Left hindlimb (tissue), 1 donor: ENCODE results near the gene PEAK3.

Experiments
- DNase-seq: peaks from one replicate; pipeline ENCODE4 v3.0.0-alpha.2; 2018

PEAK3 gene

DNA sequence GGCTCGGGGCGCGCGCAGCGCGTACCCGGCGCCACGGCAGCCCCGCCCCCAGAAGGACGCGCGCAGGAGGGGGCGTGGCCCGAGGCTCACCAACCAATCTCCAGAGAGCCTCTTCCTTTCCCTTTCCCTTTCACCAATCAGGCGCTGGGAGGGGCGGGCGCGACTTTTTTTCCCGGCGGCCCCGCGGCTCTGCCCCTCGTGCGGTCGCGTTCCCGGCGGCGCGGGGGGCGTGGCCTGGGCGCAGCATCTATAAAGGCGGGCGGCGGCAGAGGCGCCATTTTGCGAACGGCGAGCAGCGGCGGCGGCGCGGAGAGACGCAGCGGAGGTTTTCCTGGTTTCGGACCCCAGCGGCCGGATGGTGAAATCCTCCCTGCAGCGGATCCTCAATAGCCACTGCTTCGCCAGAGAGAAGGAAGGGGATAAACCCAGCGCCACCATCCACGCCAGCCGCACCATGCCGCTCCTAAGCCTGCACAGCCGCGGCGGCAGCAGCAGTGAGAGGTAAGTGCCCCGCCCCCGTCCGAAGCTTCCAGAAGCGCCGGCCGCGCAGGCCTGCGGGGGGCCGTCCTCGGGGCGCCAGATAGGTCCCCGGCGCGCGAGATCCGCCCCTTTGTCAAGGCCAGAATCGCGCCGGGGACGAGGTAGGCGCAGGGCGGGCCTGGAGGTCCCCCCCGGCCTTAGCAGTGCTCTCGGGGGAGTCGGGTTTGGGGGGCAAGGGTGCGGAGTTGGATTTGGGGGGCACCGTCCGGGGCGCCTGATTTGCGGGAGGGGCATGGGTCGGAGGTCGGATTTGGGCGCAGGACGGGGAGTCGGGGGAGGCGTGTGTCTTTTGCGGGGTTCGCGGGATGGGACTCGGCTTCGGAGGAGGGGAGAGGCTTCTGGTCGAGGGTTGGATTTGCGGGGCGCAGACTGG is 12.5 kb downstream of the PEAK3 start:
- DNase-seq: peak; percentile 99

- no peak for DNase-seq
Observed at GRCh38 chr19:2268861-2269243, 13.1 kb downstream of the PEAK3 start.

- no peak for DNase-seq
Observed at GRCh38 chr19:2268480-2268830, 13.5 kb downstream of the PEAK3 start.

- DNase-seq: no peak
Observed at GRCh38 chr19:2266183-2266993, 15.6 kb downstream of the PEAK3 start.

DNA sequence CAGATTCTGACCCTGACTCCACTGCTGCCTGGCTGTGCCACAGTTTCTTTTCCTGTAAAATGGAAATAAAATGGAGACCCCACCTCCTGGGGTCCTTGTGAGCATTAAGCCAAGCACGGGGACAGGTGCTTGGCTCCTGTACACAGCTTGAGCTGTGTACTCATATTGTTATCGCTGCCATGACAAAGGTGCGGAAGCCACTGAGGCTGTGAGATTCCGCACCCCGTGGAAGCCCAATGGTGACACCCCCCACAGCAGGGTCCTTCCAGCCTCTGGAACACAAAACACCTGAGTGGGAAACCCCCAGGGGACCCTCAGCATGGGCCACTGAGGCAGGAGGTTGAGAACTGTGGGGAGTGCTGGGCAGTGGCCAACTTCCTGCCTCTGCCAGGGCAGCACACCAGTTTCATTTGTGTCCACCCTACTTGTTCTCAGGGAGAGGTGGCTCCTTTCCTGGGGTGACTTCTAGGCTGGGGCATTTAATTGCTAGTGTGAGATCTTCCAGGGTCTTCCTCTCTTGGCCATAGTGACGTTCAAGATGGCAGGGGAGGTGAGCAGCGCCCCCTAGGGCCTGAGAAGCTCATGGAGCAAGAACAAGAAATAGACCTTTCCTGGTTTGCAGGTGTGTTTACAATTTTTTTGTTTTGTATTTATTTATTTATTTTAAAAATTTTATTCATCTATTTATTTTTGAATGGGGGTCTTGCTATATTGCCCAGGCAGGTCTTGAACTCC is 20.4 kb downstream of the PEAK3 start:
- no peak for DNase-seq

GRCh38 chr19:2260341-2260805 is 21.6 kb downstream of the PEAK3 start:
- DNase-seq: no peak

- no peak for DNase-seq
Observed at GRCh38 chr19:2259336-2259735, 22.6 kb downstream of the PEAK3 start.

GRCh38 chr19:2255982-2256685 is 25.8 kb downstream of the PEAK3 start, which contains the start of gene JSRP1:
TSS of gene JSRP1 (minus strand) at chr19:2256417. CDS start at chr19:2255314, 1,103 bp downstream.
- DNase-seq: peak; percentile 86

- peak; percentile 35 for DNase-seq
Observed at GRCh38 chr19:2255112-2255845, 26.7 kb downstream of the PEAK3 start.

DNA sequence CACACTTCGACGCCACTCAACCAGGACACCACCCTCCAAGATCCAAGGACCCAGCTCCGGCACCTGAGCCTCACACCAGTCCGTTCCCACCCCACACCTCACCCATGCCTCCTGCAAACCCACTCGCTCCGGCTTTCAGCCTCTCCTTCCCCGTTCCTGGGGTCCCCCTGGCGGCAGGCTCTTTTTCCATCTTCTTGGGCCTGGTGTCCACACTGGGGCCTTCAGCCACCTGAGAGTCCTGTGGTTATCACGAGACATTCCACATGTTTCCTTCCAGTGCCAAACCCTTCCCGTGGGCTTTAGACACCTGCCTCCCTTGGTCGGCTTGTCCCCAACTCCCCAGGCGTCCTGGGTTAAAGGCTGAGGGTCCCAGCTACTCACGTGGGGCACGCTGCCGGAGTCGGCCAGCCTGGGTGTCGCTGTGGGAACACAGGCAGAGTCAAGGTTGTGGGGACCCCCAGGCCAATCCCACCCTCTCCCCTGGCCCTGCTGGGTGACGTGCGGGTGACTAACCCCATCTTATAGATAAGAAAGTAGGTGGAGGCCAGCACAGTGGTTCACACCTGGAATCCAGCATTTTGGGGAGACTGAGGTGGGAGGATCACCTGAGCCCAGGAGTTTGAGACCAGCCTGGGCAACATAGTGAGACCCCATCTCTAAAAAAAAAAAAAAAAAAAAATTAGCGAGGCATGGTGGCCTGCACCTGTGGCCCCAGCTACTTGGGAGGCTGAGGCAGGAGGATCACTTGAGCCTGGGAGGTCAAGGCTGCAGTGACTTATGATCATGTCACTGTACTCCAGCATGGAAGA is 27.7 kb downstream of the PEAK3 start:
- DNase-seq: no peak

GRCh38 chr19:2253106-2254063 is 28.6 kb downstream of the PEAK3 start:
- no peak for DNase-seq

DNA sequence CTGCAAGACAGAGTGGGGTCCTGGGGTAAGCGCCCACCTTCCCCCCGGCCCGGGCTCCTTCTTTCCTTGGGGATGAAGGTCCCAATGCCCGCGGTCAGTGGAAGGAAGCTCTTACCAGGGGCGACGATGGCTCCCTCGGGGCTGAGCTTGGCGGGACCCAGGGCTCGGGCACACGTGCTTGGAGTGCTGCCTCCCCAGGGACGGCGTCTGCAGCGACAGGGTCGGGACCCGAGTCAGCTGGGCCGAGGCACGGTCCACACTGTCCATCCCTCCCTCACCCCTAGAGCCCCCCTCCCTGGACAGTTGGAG is 29.2 kb downstream of the PEAK3 start:
- DNase-seq: no peak

GRCh38 chr19:2252055-2252796 is 29.7 kb downstream of the PEAK3 start:
- no peak for DNase-seq

- DNase-seq: no peak
Observed at GRCh38 chr19:2251106-2252054, 30.6 kb downstream of the PEAK3 start.

DNA sequence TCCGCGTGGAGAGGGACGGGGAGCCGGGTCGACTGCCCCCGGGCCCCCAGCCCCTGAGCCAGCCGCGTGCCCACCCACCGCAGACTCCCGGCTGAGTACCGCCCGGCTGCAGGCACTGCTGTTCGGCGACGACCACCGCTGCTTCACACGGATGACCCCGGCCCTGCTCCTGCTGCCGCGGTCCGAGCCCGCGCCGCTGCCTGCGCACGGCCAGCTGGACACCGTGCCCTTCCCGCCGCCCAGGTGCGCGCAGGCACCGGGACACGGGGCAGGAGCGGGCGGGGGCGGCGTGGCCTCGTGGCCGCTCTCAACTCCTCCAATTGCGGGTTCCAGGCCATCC is 31.2 kb downstream of the PEAK3 start:
- DNase-seq: no peak

GRCh38 chr19:2249880-2250765 is 31.9 kb downstream of the PEAK3 start:
- no peak for DNase-seq
